Tibial artery (tissue), 4 donors: Measurements from ENCODE around the gene CNOT11.
A peak's percentile ranks its signal among the peaks of the same experiment; 100 is the strongest.

Experiments used
- DNase-seq, 2 donors: peaks; one replicate each; pipeline ENCODE4 v3.0.0-alpha.2; 2019
- H3K27ac ChIP-seq, 2 donors: fragments of 200-600 bp; sonication (generic) in 1 of 2; 1 replicate in 1 of 2; 2 replicates in 1 of 2; pipeline ENCODE4 v1.5.1; 2018 to 2019; ENCODE audit warnings: mild to moderate bottlenecking in 1 of 2
- H3K27me3 ChIP-seq, 2 donors: fragments of 200-600 bp; sonication (generic) in 1 of 2; one replicate each; pipeline versions ENCODE4 v1.5.1 to v1.6.0; 2016 to 2019
- H3K36me3 ChIP-seq, 3 donors: fragments of 200-600 bp; sonication (generic) in 2 of 3; one replicate each; pipeline ENCODE4 v1.5.1; 2016 to 2019; ENCODE audit warnings: mild to moderate bottlenecking in 2 of 3
- H3K4me1 ChIP-seq, 4 donors: fragments of 200-600 bp; sonication (generic) in 2 of 4; 1 replicate in 3 of 4; 2 replicates in 1 of 4; pipeline ENCODE4 v1.5.1; 2016 to 2019
- H3K4me3 ChIP-seq, 2 donors: fragments of 200-600 bp; sonication (generic) in 1 of 2; 1 replicate in 1 of 2; 2 replicates in 1 of 2; pipeline ENCODE4 v1.5.1; 2018 to 2019; ENCODE audit warnings: mild to moderate bottlenecking in 2 of 2
- H3K9me3 ChIP-seq, 3 donors: fragments of 200-600 bp; sonication (generic) in 1 of 3; one replicate each; pipeline ENCODE4 v1.5.1; 2016 to 2019
- intact Hi-C: fragments of 100-400 bp; cut with DNase I; formaldehyde crosslinking; loops from one replicate; pipeline ENCODE4 v1.15.0; 2023; ENCODE audit warnings: low total_unique reads
- TF ChIP-seq, protein P1 (sequence below), 2 experiments: fragments of 200-600 bp in 1 of 2; fragments of 450-650 bp in 1 of 2; IDR thresholded peaks; one replicate each; pipeline ENCODE4 v1.5.1; 2017 to 2019; ENCODE audit warnings: antibody characterized with exemption in 2 of 2, mild to moderate bottlenecking in 1 of 2, moderate library complexity in 1 of 2

CNOT11 gene

GRCh38 chr2:101307503-101307902 is 54.8 kb downstream of the CNOT11 start:
- TF ChIP-seq, protein P1, sequence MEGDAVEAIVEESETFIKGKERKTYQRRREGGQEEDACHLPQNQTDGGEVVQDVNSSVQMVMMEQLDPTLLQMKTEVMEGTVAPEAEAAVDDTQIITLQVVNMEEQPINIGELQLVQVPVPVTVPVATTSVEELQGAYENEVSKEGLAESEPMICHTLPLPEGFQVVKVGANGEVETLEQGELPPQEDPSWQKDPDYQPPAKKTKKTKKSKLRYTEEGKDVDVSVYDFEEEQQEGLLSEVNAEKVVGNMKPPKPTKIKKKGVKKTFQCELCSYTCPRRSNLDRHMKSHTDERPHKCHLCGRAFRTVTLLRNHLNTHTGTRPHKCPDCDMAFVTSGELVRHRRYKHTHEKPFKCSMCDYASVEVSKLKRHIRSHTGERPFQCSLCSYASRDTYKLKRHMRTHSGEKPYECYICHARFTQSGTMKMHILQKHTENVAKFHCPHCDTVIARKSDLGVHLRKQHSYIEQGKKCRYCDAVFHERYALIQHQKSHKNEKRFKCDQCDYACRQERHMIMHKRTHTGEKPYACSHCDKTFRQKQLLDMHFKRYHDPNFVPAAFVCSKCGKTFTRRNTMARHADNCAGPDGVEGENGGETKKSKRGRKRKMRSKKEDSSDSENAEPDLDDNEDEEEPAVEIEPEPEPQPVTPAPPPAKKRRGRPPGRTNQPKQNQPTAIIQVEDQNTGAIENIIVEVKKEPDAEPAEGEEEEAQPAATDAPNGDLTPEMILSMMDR (IDR thresholded peaks at IDR 0.05) = no peak
- H3K36me3 ChIP-seq = peaks cover 0 to 2% (median 0%) of the 10 kb centered on the region in 3 donors
- H3K27ac ChIP-seq = peak overlapping the region; percentile 88 to 90
- peak overlapping the region; percentile 82 to 85 for H3K4me3 ChIP-seq
- intact Hi-C loops = loop anchor here (2.0 kb wide), 1 partner anchor 55 kb away; the partner anchor contains the start of gene CNOT11
- DNase-seq = no peak
- H3K27me3 ChIP-seq = no peaks in the 10 kb centered on the region
- no peaks in the 10 kb centered on the region for H3K9me3 ChIP-seq
- H3K4me1 ChIP-seq = peaks cover 0 to 46% (median 21%) of the 10 kb centered on the region in 4 donors

DNA sequence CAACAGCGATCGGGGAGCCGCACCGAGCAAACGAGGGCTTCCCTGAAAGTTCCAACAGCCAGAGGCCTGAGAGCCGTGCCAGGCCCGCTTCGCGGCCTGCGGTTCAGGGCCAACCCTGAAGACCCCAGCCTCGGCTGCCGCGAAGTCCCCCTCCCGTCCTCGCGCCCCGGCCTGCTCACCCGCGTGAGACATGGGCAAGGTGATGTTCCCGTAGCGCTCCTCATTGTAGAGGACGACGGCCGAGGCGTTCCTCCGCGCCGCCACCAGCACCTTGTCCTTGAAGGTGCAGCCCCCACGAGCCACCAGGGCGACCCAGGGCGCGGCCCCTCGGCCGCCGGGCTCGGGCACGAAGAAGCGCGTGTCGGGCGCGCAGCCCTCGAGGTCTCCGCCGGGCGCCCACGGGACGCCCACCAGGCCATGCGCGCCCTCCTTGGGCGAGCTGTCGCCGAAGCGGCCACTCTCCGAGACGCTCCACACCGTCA is 55.3 kb downstream of the CNOT11 start:
- Histone ChIP-seq H3K27me3 (no peaks in the 10 kb centered on the region), H3K36me3 (no peaks in the 10 kb centered on the region), H3K4me3 (peak overlapping the region; percentile 82 to 85), H3K27ac (peak overlapping the region; percentile 88 to 90), H3K9me3 (no peaks in the 10 kb centered on the region), H3K4me1 (peaks cover 0 to 41% (median 21%) of the 10 kb centered on the region in 4 donors)
- DNase-seq = peak in 1 of 2 donors; percentile 66
- intact Hi-C loops = loop anchor here (2.0 kb wide), 1 partner anchor 55 kb away; the partner anchor contains the start of gene CNOT11
- TF ChIP-seq, protein P1 (IDR thresholded peaks at IDR 0.05) = no peak

GRCh38 chr2:101308432-101309210 is 55.9 kb downstream of the CNOT11 start, which contains the start of gene RNF149:
Gene RNF149, minus strand, starts transcription at chr2:101308701. Its CDS starts 113 bp downstream, at chr2:101308588.
- H3K27me3 ChIP-seq = no peaks in the 10 kb centered on the region
- peaks cover 0 to 36% (median 21%) of the 10 kb centered on the region in 4 donors for H3K4me1 ChIP-seq
- intact Hi-C loops = no loop called here
- H3K4me3 ChIP-seq = peak within 1 kb of the TSS; percentile 82 to 85
- peak within 1 kb of the TSS; percentile 88 to 90 for H3K27ac ChIP-seq
- no peaks in the 10 kb centered on the region for H3K36me3 ChIP-seq
- no peaks in the 10 kb centered on the region for H3K9me3 ChIP-seq
- TF ChIP-seq, protein P1 (IDR thresholded peaks at IDR 0.05) = peak; percentile 12 to 41
- DNase-seq = peak; percentile 88 to 96

- intact Hi-C loops = no loop called here
- no peaks in the 10 kb centered on the region for H3K27me3 ChIP-seq
- peaks cover 0 to 19% (median 15%) of the 10 kb centered on the region in 4 donors for H3K4me1 ChIP-seq
- no peak overlapping the region for H3K4me3 ChIP-seq
- TF ChIP-seq, protein P1 (IDR thresholded peaks at IDR 0.05) = no peak
- H3K9me3 ChIP-seq = no peaks in the 10 kb centered on the region
- H3K36me3 ChIP-seq = no peaks in the 10 kb centered on the region
- H3K27ac ChIP-seq = no peak overlapping the region
- DNase-seq = no peak
Observed at GRCh38 chr2:101310090-101310833, 57.6 kb downstream of the CNOT11 start.

GRCh38 chr2:101310834-101311695 is 58.4 kb downstream of the CNOT11 start:
- H3K4me3 ChIP-seq = no peak overlapping the region
- no peak for DNase-seq
- no peaks in the 10 kb centered on the region for H3K27me3 ChIP-seq
- H3K36me3 ChIP-seq = no peaks in the 10 kb centered on the region
- peaks cover 0 to 11% (median 7%) of the 10 kb centered on the region in 4 donors for H3K4me1 ChIP-seq
- no peak overlapping the region for H3K27ac ChIP-seq
- TF ChIP-seq, protein P1 (IDR thresholded peaks at IDR 0.05) = no peak
- H3K9me3 ChIP-seq = no peaks in the 10 kb centered on the region
- intact Hi-C loops = no loop called here
